CD4-positive, alpha-beta T cell treated with Interleukin-12 subunit alpha and Interleukin-12 subunit beta, for 1 hour (primary cell): ENCODE results near the gene VEZT.
"Not testable (repeated sequence)": the region's sequence is repeated elsewhere in the genome, so short reads cannot be mapped to it uniquely, and the experiment has no call there.

Experiments
- DNase-seq: peaks from one replicate; pipeline ENCODE4 v3.0.0-alpha.2; 2020

VEZT gene

GRCh38 chr12:95262808-95263207 lies 45.2 kb downstream of the VEZT start:
- no peak for DNase-seq

- no peak for DNase-seq
These were observed 48.2 kb downstream of the VEZT start for GRCh38 chr12:95265765-95266164.

- no peak for DNase-seq
These were observed 48.6 kb downstream of the VEZT start for GRCh38 chr12:95266254-95266653.

GRCh38 chr12:95269892-95270291 lies 52.3 kb downstream of the VEZT start:
- DNase-seq, result no peak

GRCh38 chr12:95271465-95271864 lies 53.9 kb downstream of the VEZT start:
- no peak for DNase-seq

- DNase-seq, result no peak
These were observed 59.5 kb downstream of the VEZT start for GRCh38 chr12:95277139-95277538.

GRCh38 chr12:95279856-95280255 lies 62.2 kb downstream of the VEZT start:
- DNase-seq, result no peak

- no peak for DNase-seq
These were observed 64.7 kb downstream of the VEZT start for GRCh38 chr12:95282266-95282665.

- DNase-seq, result no peak
These were observed 65.8 kb downstream of the VEZT start for GRCh38 chr12:95283371-95283770.

GRCh38 chr12:95286713-95287112 lies 69.1 kb downstream of the VEZT start:
- DNase-seq, result no peak

- DNase-seq, result no peak
These were observed 73.9 kb downstream of the VEZT start for GRCh38 chr12:95291501-95291900.

GRCh38 chr12:95298916-95299315 lies 81.3 kb downstream of the VEZT start:
- no peak for DNase-seq

- no peak for DNase-seq
These were observed 82.7 kb downstream of the VEZT start for GRCh38 chr12:95300286-95300685.

GRCh38 chr12:95303476-95303875 lies 85.9 kb downstream of the VEZT start:
- DNase-seq, result no peak

GRCh38 chr12:95304673-95305198 lies 87.1 kb downstream of the VEZT start:
- no peak for DNase-seq

GRCh38 chr12:95312656-95313055 lies 95.0 kb downstream of the VEZT start:
- DNase-seq, result no peak

GRCh38 chr12:95314756-95315155 lies 97.1 kb downstream of the VEZT start:
- DNase-seq, result not testable (repeated sequence)

- DNase-seq, result no peak
These were observed 99.2 kb downstream of the VEZT start for GRCh38 chr12:95316798-95317197.

- no peak for DNase-seq
These were observed 100.5 kb downstream of the VEZT start for GRCh38 chr12:95318071-95318545.

GRCh38 chr12:95319694-95320331 lies 102.2 kb downstream of the VEZT start:
- no peak for DNase-seq

GRCh38 chr12:95321516-95322246 lies 104.1 kb downstream of the VEZT start:
- DNase-seq, result no peak

GRCh38 chr12:95322326-95322725 lies 104.7 kb downstream of the VEZT start:
- no peak for DNase-seq

GRCh38 chr12:95323212-95323611 lies 105.6 kb downstream of the VEZT start:
- no peak for DNase-seq

GRCh38 chr12:95324246-95324645 lies 106.6 kb downstream of the VEZT start:
- DNase-seq, result not testable (repeated sequence)
